Mucosa of gallbladder (tissue), 1 donor: Measurements from ENCODE around the gene COQ2. TPM values are rescaled to one million over a fixed set of nuclear protein-coding genes. Genes with fewer than 3 reads are reported as not detected.
A peak's percentile ranks its signal among the peaks of the same experiment; 100 is the strongest.
"Not testable (repeated sequence)": the region's sequence is repeated elsewhere in the genome, so short reads cannot be mapped to it uniquely, and the experiment has no call there.

Source experiments
- DNase-seq: peaks from one replicate; pipeline ENCODE4 v3.0.0-alpha.2; 2020; ENCODE audit warnings: low spot score
- total RNA-seq: library from RNA; stranded (reverse); gene quantifications from one replicate; pipeline ENCODE4 v1.2.1, GENCODE V29; 2021
- donor health status: DM: no; HTN: no; CAD: no.

Gene COQ2
- total RNA-seq = 10.0 TPM

GRCh38 chr4:83284193-83285054 is at the start of gene COQ2:
Gene COQ2 (minus strand): TSS chr4:83284798. CDS start chr4:83284764, 34 bp downstream.
- peak; percentile 95 for DNase-seq

- no peak for DNase-seq
Measured at GRCh38 chr4:83331956-83332355, 47.4 kb upstream of the COQ2 start.

GRCh38 chr4:83329521-83330110 is 45.0 kb upstream of the COQ2 start:
- DNase-seq = no peak

- DNase-seq = no peak
Measured at GRCh38 chr4:83328521-83329187, 44.1 kb upstream of the COQ2 start.

- DNase-seq = no peak
Measured at GRCh38 chr4:83326546-83326945, 41.9 kb upstream of the COQ2 start.

GRCh38 chr4:83325306-83325705 is 40.7 kb upstream of the COQ2 start:
- DNase-seq = not testable (repeated sequence)

- DNase-seq = no peak
Measured at GRCh38 chr4:83323136-83323535, 38.5 kb upstream of the COQ2 start.

- peak; percentile 41 for DNase-seq
Measured at GRCh38 chr4:83320548-83320947, 36.0 kb upstream of the COQ2 start.

- DNase-seq = no peak
Measured at GRCh38 chr4:83318666-83319065, 34.1 kb upstream of the COQ2 start.

- DNase-seq = no peak
Measured at GRCh38 chr4:83317671-83318070, 33.1 kb upstream of the COQ2 start.

- DNase-seq = no peak
Measured at GRCh38 chr4:83316459-83317165, 32.0 kb upstream of the COQ2 start.

- no peak for DNase-seq
Measured at GRCh38 chr4:83315341-83315870, 30.8 kb upstream of the COQ2 start.

GRCh38 chr4:83308672-83309071 is 24.1 kb upstream of the COQ2 start:
- DNase-seq = no peak

- no peak for DNase-seq
Measured at GRCh38 chr4:83307920-83308319, 23.3 kb upstream of the COQ2 start.

- DNase-seq = no peak
Measured at GRCh38 chr4:83305187-83305586, 20.6 kb upstream of the COQ2 start.

GRCh38 chr4:83297548-83298260 is 13.1 kb upstream of the COQ2 start:
- no peak for DNase-seq

GRCh38 chr4:83293305-83294046 is 8.9 kb upstream of the COQ2 start:
- no peak for DNase-seq

GRCh38 chr4:83290059-83290774 is 5.6 kb upstream of the COQ2 start:
- not testable (repeated sequence) for DNase-seq

GRCh38 chr4:83288381-83288780 is 3.8 kb upstream of the COQ2 start:
- not testable (repeated sequence) for DNase-seq

- peak; percentile 25 for DNase-seq
Measured at GRCh38 chr4:83285055-83285407, 433 bp upstream of the COQ2 start.
